ENCODE data around the gene HOXC12. TPM values are rescaled to one million over a fixed set of nuclear protein-coding genes. Genes with fewer than 3 reads are reported as not detected.

Gene HOXC12
- total RNA-seq, 1 experiment from 2014 or later = 5.1 TPM

Small RNA genes within 50 kb of the gene (microRNA-seq; reads per million reads assigned to microRNA genes)
- gene MIR196A2 (ENCODE audit: unreplicated experiment) = 6,126 reads per million, percentile 93 among the genes with 10 or more reads in this experiment

Other genes with a start within 250 kb of the HOXC12 start
- 48.0 TPM for gene CALCOCO1, start 227.5 kb upstream of the HOXC12 start, total RNA-seq (2021; ENCODE audit: unreplicated experiment)
- gene CISTR, start 202.9 kb upstream of the HOXC12 start, total RNA-seq (2021; ENCODE audit: unreplicated experiment) = not detected
- 93.5 TPM for gene HOXC13, start 16.1 kb upstream of the HOXC12 start, total RNA-seq (2021; ENCODE audit: unreplicated experiment)
- gene HOXC11, start 18.2 kb downstream of the HOXC12 start, total RNA-seq (2021; ENCODE audit: unreplicated experiment) = 17.0 TPM
- 31.7 TPM for gene HOTAIR, start 20.1 kb downstream of the HOXC12 start, total RNA-seq (2021; ENCODE audit: unreplicated experiment)
- 154 TPM for gene HOXC10, start 30.2 kb downstream of the HOXC12 start, total RNA-seq (2021; ENCODE audit: unreplicated experiment)
- gene HOXC9, start 45.3 kb downstream of the HOXC12 start, total RNA-seq (2021; ENCODE audit: unreplicated experiment) = 37.2 TPM
- gene HOXC8, start 54.1 kb downstream of the HOXC12 start, total RNA-seq (2021; ENCODE audit: unreplicated experiment) = 15.3 TPM
- gene HOXC6, start 73.5 kb downstream of the HOXC12 start, total RNA-seq (2021; ENCODE audit: unreplicated experiment) = 52.2 TPM
- gene HOXC5, start 78.1 kb downstream of the HOXC12 start, total RNA-seq (2021; ENCODE audit: unreplicated experiment) = 5.0 TPM
- gene HOXC4, start 98.9 kb downstream of the HOXC12 start, total RNA-seq (2021; ENCODE audit: unreplicated experiment) = 22.7 TPM
- 43.3 TPM for gene SMUG1, start 234.1 kb downstream of the HOXC12 start, total RNA-seq (2021; ENCODE audit: unreplicated experiment)

Data from Panc1 (cell line).